HEK293 (cell line): ENCODE data around the gene RIMS1.

ENCODE experiments used
- CTCF ChIA-PET: fragments of 350-600 bp; formaldehyde crosslinking; extraction: SDS; loops from one replicate; lab custom pipeline; 2021; ENCODE audit warnings: antibody characterized with exemption; lab: Yijun Ruan, JAX
- POLR2A ChIA-PET: fragments of 300-600 bp; formaldehyde crosslinking; extraction: SDS; loops from one replicate; lab custom pipeline; 2020; ENCODE audit warnings: antibody characterized with exemption, inconsistent platforms; lab: Yijun Ruan, JAX
- H3K27ac ChIP-seq: fragments of 200-500 bp; sonication (Bioruptor generic); 2 replicates; pipeline ENCODE4 v1.5.1; 2014; ENCODE audit warnings: low read depth, low read length, control low read depth, inconsistent platforms; ENCODE audit errors: extremely low read depth
- H3K36me3 ChIP-seq, 2 experiments: fragments of 200-500 bp in 1 of 2; sonication (Bioruptor generic) in 1 of 2; 1 replicate in 1 of 2; 2 replicates in 1 of 2; pipeline ENCODE4 v1.5.1; 2014 to 2017; ENCODE audit warnings: inconsistent platforms in 2 of 2, low read length in 2 of 2; ENCODE audit not compliant: control insufficient read depth in 2 of 2, insufficient read depth in 1 of 2
- H3K4me1 ChIP-seq: fragments of 200-500 bp; sonication (Bioruptor generic); 2 replicates; pipeline ENCODE4 v1.5.1; 2014; ENCODE audit warnings: mild to moderate bottlenecking, low read length, inconsistent platforms; ENCODE audit not compliant: control insufficient read depth, insufficient read depth
- H3K4me3 ChIP-seq: 2 replicates; pipeline ENCODE4 v1.5.1; 2011; ENCODE audit warnings: low read depth, mild to moderate bottlenecking, control low read depth, low read length, moderate library complexity
- H3K9me3 ChIP-seq: fragments of 200-500 bp; sonication (Bioruptor generic); 2 replicates; pipeline ENCODE4 v1.5.1; 2014; ENCODE audit warnings: low read depth, low read length, inconsistent platforms; ENCODE audit not compliant: control insufficient read depth, insufficient read depth
- EGR2 ChIP-seq: fragments of 450-650 bp; formaldehyde crosslinking; IDR thresholded peaks from 2 replicates; pipeline ENCODE4 v1.5.1; 2016; ENCODE audit warnings: low read depth, missing biosample characterization, missing genetic modification characterization
- GFI1B ChIP-seq: fragments of 450-650 bp; formaldehyde crosslinking; IDR thresholded peaks from 2 replicates; pipeline ENCODE4 v1.5.1; 2016; ENCODE audit warnings: missing biosample characterization, missing genetic modification characterization
- GLIS2 ChIP-seq: fragments of 450-650 bp; formaldehyde crosslinking; IDR thresholded peaks from 2 replicates; pipeline ENCODE4 v1.5.1; 2016; ENCODE audit warnings: missing biosample characterization, missing genetic modification characterization
- IKZF3 ChIP-seq: fragments of 450-650 bp; IDR thresholded peaks from 2 replicates; pipeline ENCODE4 v1.5.0; 2018; ENCODE audit warnings: missing biosample characterization, mild to moderate bottlenecking, missing genetic modification characterization, moderate library complexity
- KLF1 ChIP-seq: fragments of 450-650 bp; formaldehyde crosslinking; IDR thresholded peaks from 2 replicates; pipeline ENCODE4 v1.5.1; 2016; ENCODE audit warnings: missing biosample characterization, missing genetic modification characterization
- KLF10 ChIP-seq: fragments of 450-650 bp; IDR thresholded peaks from 2 replicates; pipeline ENCODE4 v1.5.1; 2018; ENCODE audit warnings: missing biosample characterization, mild to moderate bottlenecking, missing genetic modification characterization
- KLF16 ChIP-seq: fragments of 450-650 bp; formaldehyde crosslinking; IDR thresholded peaks from 2 replicates; pipeline ENCODE4 v1.5.1; 2017; ENCODE audit warnings: missing biosample characterization, missing genetic modification characterization
- KLF8 ChIP-seq: fragments of 450-650 bp; formaldehyde crosslinking; IDR thresholded peaks from 2 replicates; pipeline ENCODE4 v1.5.1; 2016; ENCODE audit warnings: missing biosample characterization, missing genetic modification characterization
- REPIN1 ChIP-seq: fragments of 450-650 bp; formaldehyde crosslinking; IDR thresholded peaks from 2 replicates; pipeline ENCODE4 v1.5.1; 2017; ENCODE audit warnings: missing biosample characterization, missing genetic modification characterization, low read depth
- SCRT2 ChIP-seq: fragments of 450-650 bp; formaldehyde crosslinking; IDR thresholded peaks from 2 replicates; pipeline ENCODE4 v1.5.1; 2016; ENCODE audit warnings: missing biosample characterization, missing genetic modification characterization
- YY2 ChIP-seq: fragments of 450-650 bp; formaldehyde crosslinking; IDR thresholded peaks from 2 replicates; pipeline ENCODE4 v1.5.1; 2016; ENCODE audit warnings: missing biosample characterization, missing genetic modification characterization
- ZBTB1 ChIP-seq: fragments of 450-650 bp; formaldehyde crosslinking; IDR thresholded peaks from 2 replicates; pipeline ENCODE4 v1.5.1; 2016; ENCODE audit warnings: missing biosample characterization, missing genetic modification characterization
- ZBTB21 ChIP-seq: fragments of 450-650 bp; formaldehyde crosslinking; IDR thresholded peaks from 2 replicates; pipeline ENCODE4 v1.5.1; 2017; ENCODE audit warnings: missing biosample characterization, missing genetic modification characterization
- ZBTB8A ChIP-seq: fragments of 450-650 bp; formaldehyde crosslinking; IDR thresholded peaks from 2 replicates; pipeline ENCODE4 v1.5.1; 2016; ENCODE audit warnings: missing biosample characterization, missing genetic modification characterization
- ZNF174 ChIP-seq: fragments of 450-650 bp; formaldehyde crosslinking; IDR thresholded peaks from 2 replicates; pipeline ENCODE4 v1.5.0; 2017; ENCODE audit warnings: missing biosample characterization, mild to moderate bottlenecking, missing genetic modification characterization
- ZNF211 ChIP-seq: fragments of 450-650 bp; formaldehyde crosslinking; IDR thresholded peaks from 2 replicates; pipeline ENCODE4 v1.5.1; 2016; ENCODE audit warnings: low read depth, missing biosample characterization, missing genetic modification characterization
- ZNF354C ChIP-seq: fragments of 450-650 bp; formaldehyde crosslinking; IDR thresholded peaks from 2 replicates; pipeline ENCODE4 v1.5.1; 2016; ENCODE audit warnings: missing biosample characterization, missing genetic modification characterization, low read depth, borderline replicate concordance
- ZNF37A ChIP-seq: fragments of 450-650 bp; IDR thresholded peaks from 2 replicates; pipeline ENCODE4 v1.5.1; 2018; ENCODE audit warnings: missing biosample characterization, missing genetic modification characterization
- ZNF426 ChIP-seq: fragments of 450-650 bp; formaldehyde crosslinking; IDR thresholded peaks from 2 replicates; pipeline ENCODE4 v1.5.1; 2017; ENCODE audit warnings: missing biosample characterization, missing genetic modification characterization, mild to moderate bottlenecking, inconsistent platforms, moderate library complexity
- ZNF558 ChIP-seq: fragments of 450-650 bp; formaldehyde crosslinking; IDR thresholded peaks from 2 replicates; pipeline ENCODE4 v1.5.1; 2016; ENCODE audit warnings: missing biosample characterization, missing genetic modification characterization
- ZNF571 ChIP-seq: fragments of 450-650 bp; formaldehyde crosslinking; IDR thresholded peaks from 2 replicates; pipeline ENCODE4 v1.5.0; 2017; ENCODE audit warnings: missing biosample characterization, missing genetic modification characterization
- ZNF596 ChIP-seq: fragments of 450-650 bp; IDR thresholded peaks from 2 replicates; pipeline ENCODE4 v1.5.0; 2018; ENCODE audit warnings: missing biosample characterization, mild to moderate bottlenecking, missing genetic modification characterization, moderate library complexity
- ZNF626 ChIP-seq: fragments of 450-650 bp; sonication (Bioruptor Pico); formaldehyde crosslinking; IDR thresholded peaks from 2 replicates; pipeline ENCODE4 v1.5.1; 2018; ENCODE audit warnings: missing biosample characterization, missing genetic modification characterization, inconsistent platforms
- ZNF670 ChIP-seq: fragments of 450-650 bp; formaldehyde crosslinking; IDR thresholded peaks from 2 replicates; pipeline ENCODE4 v1.5.1; 2016; ENCODE audit warnings: missing biosample characterization, missing genetic modification characterization, low read depth
- ZNF785 ChIP-seq: fragments of 450-650 bp; formaldehyde crosslinking; IDR thresholded peaks from 2 replicates; pipeline ENCODE4 v1.5.1; 2016; ENCODE audit warnings: missing biosample characterization, missing genetic modification characterization
- TF ChIP-seq, protein P1 (sequence below): fragments of 450-650 bp; formaldehyde crosslinking; IDR thresholded peaks from 2 replicates; pipeline ENCODE4 v1.5.1; 2016; ENCODE audit warnings: missing biosample characterization, missing genetic modification characterization, borderline replicate concordance
- TF ChIP-seq, protein P2 (sequence below): fragments of 450-650 bp; formaldehyde crosslinking; IDR thresholded peaks from 2 replicates; pipeline ENCODE4 v1.5.1; 2016; ENCODE audit warnings: missing biosample characterization, missing genetic modification characterization

The RIMS1 gene

DNA sequence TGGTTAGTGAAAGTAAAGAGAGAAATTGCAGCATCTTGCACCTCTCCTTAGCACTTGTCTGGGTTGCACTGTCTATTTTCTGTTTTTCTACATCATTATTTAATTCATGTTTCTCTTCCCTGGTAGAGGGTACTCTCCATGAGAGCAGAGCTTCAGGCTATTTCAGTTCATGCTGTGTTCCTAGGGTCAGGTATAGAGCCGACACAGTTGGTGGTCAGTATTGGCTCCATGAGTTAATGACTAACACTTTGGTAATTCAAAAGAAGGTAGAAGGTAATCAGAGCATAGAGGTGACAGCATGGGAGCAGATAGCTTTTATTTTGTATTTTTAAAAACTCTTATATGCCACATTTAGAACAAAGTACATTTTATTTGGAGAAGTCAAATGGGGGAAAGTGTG lies 42.7 kb downstream of the RIMS1 start:
- no peaks in the 10 kb centered on the region for H3K9me3 ChIP-seq
- POLR2A ChIA-PET, result no interaction called here

GRCh38 chr6:71933881-71934280 lies 47.5 kb downstream of the RIMS1 start:
- ChIA-PET POLR2A (no interaction called here), CTCF (no interaction called here)
- no peaks in the 10 kb centered on the region for H3K9me3 ChIP-seq
- TF ChIP-seq ZNF174 (tag by site-specific recombination) (no peak), SCRT2 (tag by site-specific recombination) (no peak), EGR2 (tag by site-specific recombination) (no peak), REPIN1 (no peak), KLF10 (tag by site-specific recombination) (no peak), KLF8 (no peak), ZBTB21 (tag by site-specific recombination) (no peak), YY2 (tag by site-specific recombination) (no peak), ZNF571 (no peak), ZNF670 (no peak)
- no peaks in the 10 kb centered on the region for H3K36me3 ChIP-seq
- H3K4me3 ChIP-seq, result no peak overlapping the region
- no peaks in the 10 kb centered on the region for H3K4me1 ChIP-seq
- H3K27ac ChIP-seq, result no peak overlapping the region

More for the DNA sequence above, 42.7 kb downstream of the RIMS1 start:
- no peaks in the 10 kb centered on the region for H3K36me3 ChIP-seq
- TF ChIP-seq IKZF3 (no peak), ZNF426 (tag by site-specific recombination) (no peak), ZBTB1 (tag by site-specific recombination) (no peak), GLIS2 (tag by site-specific recombination) (no peak), ZNF211 (no peak), ZNF626 (tag by site-specific recombination) (no peak), ZNF558 (tag by site-specific recombination) (no peak), ZBTB8A (no peak), KLF1 (tag by site-specific recombination) (no peak), ZNF785 (no peak), KLF16 (no peak), ZNF37A (tag by site-specific recombination) (no peak), YY2 (tag by site-specific recombination) (no peak), ZNF354C (tag by site-specific recombination) (no peak), ZNF174 (tag by site-specific recombination) (no peak), GFI1B (tag by site-specific recombination) (no peak), ZNF596 (tag by site-specific recombination) (no peak)
- TF ChIP-seq, protein P1, sequence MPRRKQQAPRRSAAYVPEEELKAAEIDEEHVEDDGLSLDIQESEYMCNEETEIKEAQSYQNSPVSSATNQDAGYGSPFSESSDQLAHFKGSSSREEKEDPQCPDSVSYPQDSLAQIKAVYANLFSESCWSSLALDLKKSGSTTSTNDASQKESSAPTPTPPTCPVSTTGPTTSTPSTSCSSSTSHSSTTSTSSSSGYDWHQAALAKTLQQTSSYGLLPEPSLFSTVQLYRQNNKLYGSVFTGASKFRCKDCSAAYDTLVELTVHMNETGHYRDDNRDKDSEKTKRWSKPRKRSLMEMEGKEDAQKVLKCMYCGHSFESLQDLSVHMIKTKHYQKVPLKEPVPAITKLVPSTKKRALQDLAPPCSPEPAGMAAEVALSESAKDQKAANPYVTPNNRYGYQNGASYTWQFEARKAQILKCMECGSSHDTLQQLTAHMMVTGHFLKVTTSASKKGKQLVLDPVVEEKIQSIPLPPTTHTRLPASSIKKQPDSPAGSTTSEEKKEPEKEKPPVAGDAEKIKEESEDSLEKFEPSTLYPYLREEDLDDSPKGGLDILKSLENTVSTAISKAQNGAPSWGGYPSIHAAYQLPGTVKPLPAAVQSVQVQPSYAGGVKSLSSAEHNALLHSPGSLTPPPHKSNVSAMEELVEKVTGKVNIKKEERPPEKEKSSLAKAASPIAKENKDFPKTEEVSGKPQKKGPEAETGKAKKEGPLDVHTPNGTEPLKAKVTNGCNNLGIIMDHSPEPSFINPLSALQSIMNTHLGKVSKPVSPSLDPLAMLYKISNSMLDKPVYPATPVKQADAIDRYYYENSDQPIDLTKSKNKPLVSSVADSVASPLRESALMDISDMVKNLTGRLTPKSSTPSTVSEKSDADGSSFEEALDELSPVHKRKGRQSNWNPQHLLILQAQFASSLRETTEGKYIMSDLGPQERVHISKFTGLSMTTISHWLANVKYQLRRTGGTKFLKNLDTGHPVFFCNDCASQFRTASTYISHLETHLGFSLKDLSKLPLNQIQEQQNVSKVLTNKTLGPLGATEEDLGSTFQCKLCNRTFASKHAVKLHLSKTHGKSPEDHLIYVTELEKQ (tag by site-specific recombination), result no peak
- TF ChIP-seq, protein P2, sequence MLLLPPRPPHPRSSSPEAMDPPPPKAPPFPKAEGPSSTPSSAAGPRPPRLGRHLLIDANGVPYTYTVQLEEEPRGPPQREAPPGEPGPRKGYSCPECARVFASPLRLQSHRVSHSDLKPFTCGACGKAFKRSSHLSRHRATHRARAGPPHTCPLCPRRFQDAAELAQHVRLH (tag by site-specific recombination), result no peak
- H3K27ac ChIP-seq, result no peak overlapping the region
- no peak overlapping the region for H3K4me3 ChIP-seq
- no peaks in the 10 kb centered on the region for H3K4me1 ChIP-seq
- CTCF ChIA-PET, result no interaction called here
